GM18907 (cell line): ENCODE data around the gene TTLL10.

Experiments
- ATAC-seq: cut with Tn5 transposase; IDR thresholded peaks from one replicate; pipeline ENCODE4 v1.9.1; 2021; ENCODE audit warnings: mild to moderate bottlenecking, moderate library complexity; ENCODE audit not compliant: unreplicated experiment

Gene TTLL10

DNA sequence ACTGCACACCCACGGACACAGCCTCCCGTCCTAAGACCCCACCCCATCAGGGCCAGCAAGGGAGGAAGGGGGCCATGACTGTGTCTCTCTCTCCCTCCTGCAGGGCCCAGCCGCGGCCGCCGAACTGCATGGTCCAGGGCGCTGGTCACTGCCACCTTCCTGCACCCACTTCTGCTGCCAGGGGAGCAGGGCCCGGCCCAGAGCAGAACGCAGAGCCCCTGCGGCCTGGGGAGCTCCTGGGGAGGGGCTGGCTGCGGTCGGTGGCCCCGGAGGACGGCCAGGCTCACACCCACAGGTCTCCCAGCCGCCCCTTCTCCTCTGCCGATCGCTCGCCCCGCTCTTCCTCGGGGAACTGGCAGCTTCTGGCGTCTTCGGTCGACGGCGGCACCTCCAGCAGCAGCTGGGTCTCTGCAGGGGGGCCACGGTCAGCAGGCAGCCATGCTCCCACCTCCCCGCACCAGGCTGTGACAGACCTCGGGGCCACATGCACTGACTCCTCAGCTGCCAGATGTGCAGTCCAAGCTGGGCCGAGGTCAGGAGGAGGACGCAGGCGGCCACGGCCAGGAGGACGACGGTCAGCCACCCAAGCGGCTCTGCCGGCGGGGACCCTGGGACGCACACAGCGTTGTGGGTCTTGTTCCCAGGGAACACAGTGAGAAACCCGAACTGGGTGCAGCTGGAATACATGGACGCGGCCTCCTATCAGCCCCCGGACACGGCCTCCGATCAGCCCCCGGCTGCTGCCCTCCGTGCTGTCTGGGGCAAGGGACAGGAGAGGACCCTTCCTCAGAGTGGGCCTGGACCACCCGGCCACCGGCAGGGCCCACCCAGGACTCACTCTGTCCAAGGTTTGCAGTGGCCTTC, 30.1 kb downstream of the TTLL10 start:
- ATAC-seq, result no peak

GRCh38 chr1:1204425-1204920, 30.8 kb downstream of the TTLL10 start:
- no peak for ATAC-seq

DNA sequence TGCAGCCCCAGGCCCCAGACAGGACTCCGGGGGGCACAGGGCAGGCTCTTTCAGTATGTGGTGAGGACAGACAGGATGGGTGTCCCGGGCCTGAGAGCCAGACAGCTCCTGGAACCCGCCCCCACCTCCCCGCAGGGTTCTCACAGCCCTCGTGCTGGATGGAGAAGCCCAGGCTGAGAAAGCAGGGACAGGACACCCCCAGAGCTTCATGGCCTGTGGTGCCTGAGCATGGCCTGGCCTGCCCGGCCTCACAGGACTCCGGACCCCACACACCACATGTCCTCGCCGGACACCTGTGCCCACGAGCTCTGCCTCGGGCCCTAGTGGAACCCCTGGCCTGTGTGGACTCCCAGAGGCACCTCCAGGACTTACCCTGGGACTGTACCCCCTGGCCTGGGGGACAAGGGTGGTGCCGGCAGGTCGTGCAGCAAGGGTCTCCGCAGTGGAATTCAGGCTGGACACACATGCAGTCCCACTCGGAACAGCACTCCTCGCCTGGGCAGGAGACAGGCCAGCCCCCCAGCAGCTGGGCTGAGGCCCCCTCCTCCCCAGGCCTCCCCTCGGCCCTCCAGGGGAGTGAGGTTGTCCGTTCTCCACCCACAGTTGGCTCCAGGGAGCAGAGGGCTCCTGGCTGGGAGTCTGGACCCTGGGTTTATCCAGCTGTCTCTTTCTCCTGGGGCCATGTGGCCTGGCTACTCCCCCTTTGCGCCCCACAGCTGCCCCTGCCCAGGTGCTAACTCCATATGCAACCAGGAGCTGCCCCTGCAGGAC, 31.5 kb downstream of the TTLL10 start:
- ATAC-seq, result no peak

GRCh38 chr1:1205769-1206375, 32.2 kb downstream of the TTLL10 start:
- ATAC-seq, result no peak

DNA sequence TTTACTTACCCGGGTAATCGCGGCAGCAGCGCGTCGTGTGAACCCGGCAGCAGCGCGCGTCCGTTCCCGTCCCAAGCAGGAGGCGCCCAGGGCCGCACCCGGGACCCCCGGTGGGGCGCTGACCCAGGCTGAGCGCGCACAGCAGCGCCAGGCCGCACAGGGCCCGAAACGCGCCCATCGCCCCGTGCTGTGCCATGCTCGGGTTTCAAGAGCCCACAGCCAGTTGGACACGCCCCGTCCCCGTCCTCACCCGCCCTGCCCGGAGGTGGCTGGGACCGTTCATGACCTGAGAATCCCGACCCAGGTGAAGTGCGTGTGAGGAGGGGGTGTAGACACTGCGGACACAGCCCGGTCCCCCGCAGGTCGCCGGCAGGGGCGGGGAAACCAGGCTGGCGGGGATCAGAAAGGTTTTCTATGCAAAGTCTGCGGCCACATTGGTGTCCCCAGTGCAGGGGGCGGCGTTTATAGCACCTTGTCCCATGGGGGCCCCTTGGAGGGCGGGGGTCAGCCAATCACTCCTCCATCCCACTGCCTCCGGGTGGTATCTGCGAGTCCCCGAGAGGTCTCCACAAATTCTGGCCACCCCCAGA, 32.8 kb downstream of the TTLL10 start, which contains the start of gene TNFRSF18:
Gene TNFRSF18, minus strand, starts transcription at position 217 of the 590 bp plus-strand sequence. Its CDS starts 21 bp downstream, at position 196.
- peak; percentile 38 for ATAC-seq

- ATAC-seq, result no peak
Observed at GRCh38 chr1:1206966-1207531, 33.4 kb downstream of the TTLL10 start.

DNA sequence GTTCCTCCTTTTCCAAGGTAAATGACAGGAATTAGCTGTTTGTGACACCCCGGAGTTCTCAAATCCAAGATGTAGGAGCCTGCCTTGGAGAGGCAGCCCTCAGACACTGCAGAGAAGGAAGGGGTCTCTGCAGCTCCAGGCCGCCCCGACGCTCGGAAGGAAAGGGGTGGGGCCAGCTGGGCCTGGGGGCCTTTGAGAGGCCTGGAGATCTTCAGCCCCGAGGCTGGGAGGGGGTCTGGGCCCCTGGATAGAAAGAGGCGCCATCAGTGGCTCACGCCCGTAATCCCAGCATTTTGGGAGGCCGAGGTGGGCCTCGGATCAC, 33.9 kb downstream of the TTLL10 start:
- ATAC-seq, result no peak

GRCh38 chr1:1208713-1209433, 35.2 kb downstream of the TTLL10 start:
- ATAC-seq, result no peak

DNA sequence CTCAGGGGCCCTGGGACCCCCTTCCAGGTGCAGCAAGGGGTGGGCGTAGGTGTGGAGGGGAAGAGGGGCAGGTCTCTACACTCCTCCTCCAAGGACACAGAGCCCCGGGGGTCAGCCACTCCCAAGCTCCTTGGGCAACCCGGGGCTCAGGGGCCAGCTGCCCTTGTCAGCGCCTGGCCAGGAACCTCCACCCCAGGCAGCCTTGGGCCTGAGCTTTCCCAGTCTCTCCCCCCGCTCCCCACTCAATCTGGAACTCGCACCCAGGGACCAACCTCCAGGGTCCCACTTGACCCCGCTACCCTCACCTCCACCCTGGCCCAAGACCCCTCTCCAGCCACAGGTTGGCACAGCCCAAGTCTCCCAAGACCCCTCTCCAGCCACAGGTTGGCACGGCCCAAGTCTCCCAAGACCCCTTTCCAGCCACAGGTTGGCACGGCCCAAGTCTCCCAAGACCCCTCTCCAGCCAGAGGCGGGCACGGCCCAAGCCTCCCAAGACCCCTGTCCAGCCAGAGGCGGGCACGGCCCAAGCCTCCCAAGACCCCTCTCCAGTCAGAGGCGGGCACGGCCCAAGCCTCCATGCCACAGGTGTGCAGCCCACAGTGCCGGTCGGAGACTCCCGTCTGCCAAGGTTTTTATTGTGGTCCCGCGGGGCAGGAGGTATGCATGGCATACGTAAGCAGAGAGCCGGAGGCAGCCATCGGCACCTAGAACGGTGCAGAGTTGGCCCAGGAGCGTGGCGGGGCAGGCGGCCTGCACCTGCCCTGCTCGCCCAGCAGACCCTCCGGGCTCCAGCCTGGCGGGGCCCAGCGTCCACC, 37.3 kb downstream of the TTLL10 start:
- ATAC-seq, result no peak

- no peak for ATAC-seq
Observed at GRCh38 chr1:1211541-1212441, 38.1 kb downstream of the TTLL10 start.

DNA sequence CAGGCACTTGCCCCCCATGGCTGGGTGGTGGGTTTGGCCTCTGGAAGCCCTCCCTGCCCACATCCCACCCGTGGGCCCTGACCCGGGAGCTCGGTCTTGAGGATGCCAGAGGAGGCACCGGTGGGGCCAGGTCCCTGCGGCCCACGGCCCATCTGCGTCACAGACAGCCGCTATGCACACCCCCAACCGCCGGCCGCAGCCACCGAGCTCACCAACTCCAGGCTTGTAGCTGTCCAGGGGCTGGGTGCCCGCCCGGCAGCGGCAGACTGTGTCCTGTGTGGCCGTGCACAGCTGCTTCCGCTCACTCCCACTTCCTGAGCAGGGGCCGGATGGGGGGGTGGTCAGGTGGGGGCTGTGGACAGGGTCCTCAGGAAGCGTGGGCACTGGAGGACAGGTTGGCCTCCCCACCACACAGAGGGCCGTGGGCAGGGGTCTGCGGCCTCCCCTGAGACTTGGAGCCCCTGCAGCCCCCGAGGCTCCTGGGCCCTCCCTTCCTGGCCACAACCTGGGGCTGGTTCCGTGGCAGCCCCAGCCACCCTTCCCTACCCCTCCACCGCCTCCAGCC, 39.2 kb downstream of the TTLL10 start:
- no peak for ATAC-seq

DNA sequence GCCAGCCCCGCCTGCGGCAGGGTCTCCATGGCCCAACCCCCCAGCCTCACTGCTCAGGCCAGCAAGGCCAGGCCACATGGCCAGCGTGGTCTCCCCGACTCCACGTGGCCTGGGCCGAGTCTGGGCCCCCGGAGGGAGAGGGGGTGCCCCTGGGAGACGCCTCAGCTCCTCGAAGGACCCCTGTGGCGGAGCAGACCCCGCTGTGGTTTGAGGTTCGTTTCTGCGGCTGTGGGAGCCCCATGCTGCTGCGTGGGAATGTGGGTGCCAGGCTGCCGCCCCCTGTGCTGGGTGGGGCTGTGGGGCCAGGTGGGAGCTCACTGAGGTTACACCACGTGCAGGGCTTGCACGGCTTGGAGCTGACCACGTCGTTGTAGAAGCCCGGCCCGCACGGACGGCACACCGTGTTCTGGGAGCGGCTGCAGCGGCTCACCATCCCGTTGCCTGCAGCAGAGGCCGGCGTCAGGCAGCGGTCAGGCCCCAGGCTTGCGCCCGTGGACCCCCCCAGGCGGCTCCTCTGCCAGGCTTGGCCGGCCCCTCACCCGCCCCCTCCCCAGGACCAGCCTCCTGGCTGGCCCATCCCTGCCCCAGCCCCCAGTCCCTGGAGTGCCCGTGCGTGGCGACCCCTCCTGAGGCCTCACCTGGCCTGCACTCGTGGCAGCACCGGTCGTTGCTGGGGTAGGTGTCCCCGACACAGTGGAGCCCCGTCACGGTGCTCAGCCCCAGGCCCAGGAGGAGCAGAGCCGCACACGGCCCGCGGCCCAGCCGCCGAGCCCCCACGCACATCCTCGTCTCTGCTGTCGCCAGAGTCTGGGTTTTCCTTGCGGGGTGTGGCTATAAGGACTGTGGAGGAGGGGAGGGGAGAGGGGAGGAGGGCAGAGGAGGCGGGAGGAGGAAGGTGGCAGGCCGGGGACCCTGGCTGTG, 39.9 kb downstream of the TTLL10 start, which contains the start of gene TNFRSF4:
Gene TNFRSF4, minus strand, starts transcription at position 809 of the 921 bp plus-strand sequence. Its CDS starts 26 bp downstream, at position 783.
- ATAC-seq, result no peak

GRCh38 chr1:1215080-1215676, 41.5 kb downstream of the TTLL10 start:
- no peak for ATAC-seq

DNA sequence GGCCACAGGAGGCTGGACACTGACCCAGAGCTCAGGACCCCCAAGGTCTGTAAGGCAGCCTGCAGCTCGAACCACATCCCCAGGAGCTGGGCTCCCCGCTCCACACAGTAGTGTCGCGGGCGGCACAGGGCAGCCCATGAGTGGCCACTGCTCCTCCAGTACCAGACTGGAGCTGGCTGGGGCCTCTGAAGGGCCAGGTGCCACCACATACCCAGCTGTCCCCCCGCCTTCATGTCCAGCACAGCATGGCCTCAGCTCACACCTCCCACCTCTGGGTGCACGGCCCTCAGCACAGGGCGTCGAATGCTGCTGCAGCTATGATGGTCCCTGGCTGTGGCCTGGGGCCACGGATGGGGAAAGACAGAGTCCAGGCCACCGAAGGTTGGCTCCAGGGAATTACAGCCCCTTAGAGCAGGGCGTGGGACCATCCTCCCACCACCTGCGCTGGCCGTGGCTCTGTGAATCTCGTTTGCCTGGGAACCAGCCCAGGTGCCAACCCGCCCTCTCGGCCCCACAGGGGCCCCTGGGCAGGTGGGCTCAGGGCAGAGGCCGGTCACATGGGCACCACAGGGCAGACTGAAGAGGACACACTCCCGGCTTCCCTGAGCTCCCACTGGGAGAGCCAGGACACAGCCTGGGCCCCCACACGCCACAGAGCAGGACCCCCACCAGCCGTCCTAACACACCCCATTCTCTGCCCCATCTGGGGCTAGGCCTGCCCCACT, 42.4 kb downstream of the TTLL10 start:
- ATAC-seq, result no peak

GRCh38 chr1:1216770-1217620, 43.3 kb downstream of the TTLL10 start:
- ATAC-seq, result no peak
